ENCODE results near the gene GSTP1.
"Not testable (repeated sequence)": the region's sequence is repeated elsewhere in the genome, so short reads cannot be mapped to it uniquely, and the experiment has no call there.

GRCh38 chr11:67618901-67619659, 35.5 kb downstream of the GSTP1 start:
- not testable (repeated sequence) for TF ChIP-seq CTCF (conservative IDR thresholded peaks at IDR 0.05; ENCODE audit: low read length); EZH2phosphoT487 (IDR thresholded peaks at IDR 0.05; ENCODE audit: borderline replicate concordance, low read depth, low read length)

All from OCI-LY7 (cell line).